Astrocyte (in vitro differentiated cells and primary cell): ENCODE results near the gene GLIPR1.

Experiments
- EZH2 ChIP-seq: IDR thresholded peaks from 2 replicates; pipeline ENCODE4 v1.6.1; 2012; ENCODE audit warnings: mild to moderate bottlenecking, low read length, inconsistent platforms; ENCODE audit not compliant: insufficient read depth
- TF ChIP-seq, protein P1 (sequence below): IDR thresholded peaks from 2 replicates; pipeline ENCODE4 v1.5.1; 2011; ENCODE audit warnings: low read depth, mild to moderate bottlenecking, inconsistent platforms, low read length, moderate library complexity; ENCODE audit not compliant: insufficient read depth

DNA sequence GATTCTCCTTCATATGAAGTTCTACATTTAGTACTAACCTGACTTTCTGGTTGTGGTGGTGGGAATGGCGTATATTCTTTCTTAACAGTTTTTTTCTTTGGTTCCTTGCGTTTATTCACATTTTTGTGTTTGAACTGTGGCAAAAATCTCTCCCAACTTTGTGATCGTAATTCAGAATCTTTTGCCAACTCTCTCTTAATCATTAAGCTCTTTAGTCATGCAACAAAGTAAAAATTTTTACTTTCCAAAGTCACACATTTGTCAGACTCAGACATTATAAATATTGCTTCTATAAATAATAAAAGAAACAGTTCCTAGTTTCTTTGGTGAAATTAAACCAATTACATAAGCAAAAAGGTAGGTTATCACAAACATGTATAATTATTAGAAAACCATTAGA lies 23.3 kb downstream of the GLIPR1 start:
- TF ChIP-seq, protein P1, sequence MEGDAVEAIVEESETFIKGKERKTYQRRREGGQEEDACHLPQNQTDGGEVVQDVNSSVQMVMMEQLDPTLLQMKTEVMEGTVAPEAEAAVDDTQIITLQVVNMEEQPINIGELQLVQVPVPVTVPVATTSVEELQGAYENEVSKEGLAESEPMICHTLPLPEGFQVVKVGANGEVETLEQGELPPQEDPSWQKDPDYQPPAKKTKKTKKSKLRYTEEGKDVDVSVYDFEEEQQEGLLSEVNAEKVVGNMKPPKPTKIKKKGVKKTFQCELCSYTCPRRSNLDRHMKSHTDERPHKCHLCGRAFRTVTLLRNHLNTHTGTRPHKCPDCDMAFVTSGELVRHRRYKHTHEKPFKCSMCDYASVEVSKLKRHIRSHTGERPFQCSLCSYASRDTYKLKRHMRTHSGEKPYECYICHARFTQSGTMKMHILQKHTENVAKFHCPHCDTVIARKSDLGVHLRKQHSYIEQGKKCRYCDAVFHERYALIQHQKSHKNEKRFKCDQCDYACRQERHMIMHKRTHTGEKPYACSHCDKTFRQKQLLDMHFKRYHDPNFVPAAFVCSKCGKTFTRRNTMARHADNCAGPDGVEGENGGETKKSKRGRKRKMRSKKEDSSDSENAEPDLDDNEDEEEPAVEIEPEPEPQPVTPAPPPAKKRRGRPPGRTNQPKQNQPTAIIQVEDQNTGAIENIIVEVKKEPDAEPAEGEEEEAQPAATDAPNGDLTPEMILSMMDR, result no peak
- no peak for TF ChIP-seq EZH2
